HepG2 (cell line): ENCODE data around the gene SYNJ2. TPM values are rescaled to one million over a fixed set of nuclear protein-coding genes. Genes with fewer than 3 reads are reported as not detected.

ENCODE experiments used
- AGO1 ChIP-seq: fragments of 200-400 bp; formaldehyde crosslinking; IDR thresholded peaks from 2 replicates; pipeline ENCODE4 v1.6.1; 2017; ENCODE audit warnings: mild to moderate bottlenecking, low read depth, low read length, moderate library complexity; ENCODE audit not compliant: poor library complexity, severe bottlenecking
- CCDC6 ChIP-seq: sonication (generic); formaldehyde crosslinking; IDR thresholded peaks from 2 replicates; pipeline ENCODE4 v1.8.1; 2022; ENCODE audit warnings: mild to moderate bottlenecking, missing genetic modification reagents, moderate library complexity
- CREM ChIP-seq, 2 experiments: sonication (generic) in 1 of 2; formaldehyde crosslinking in 1 of 2; IDR thresholded peaks; 2 replicates each; pipeline versions ENCODE4 v1.4.0 to v1.6.1; 2016 to 2020; ENCODE audit warnings: antibody characterized with exemption in 1 of 2, mild to moderate bottlenecking in 1 of 2, missing genetic modification reagents in 1 of 2
- HNRNPH1 ChIP-seq: fragments of 200-400 bp; formaldehyde crosslinking; optimal IDR thresholded peaks from 2 replicates; pipeline ENCODE3; 2017; ENCODE audit warnings: mild to moderate bottlenecking, low read depth, low read length
- MYNN ChIP-seq: sonication (generic); formaldehyde crosslinking; IDR thresholded peaks from 2 replicates; pipeline ENCODE4 v1.4.0; 2020; ENCODE audit warnings: mild to moderate bottlenecking, low read depth, missing genetic modification reagents
- NFATC3 ChIP-seq: sonication (generic); formaldehyde crosslinking; IDR thresholded peaks from 2 replicates; pipeline ENCODE4 v1.5.1; 2020; ENCODE audit warnings: mild to moderate bottlenecking, missing genetic modification reagents
- PAX8 ChIP-seq: sonication (generic); formaldehyde crosslinking; IDR thresholded peaks from 2 replicates; pipeline ENCODE4 v1.8.0; 2022; ENCODE audit warnings: mild to moderate bottlenecking, missing genetic modification reagents, borderline replicate concordance
- ZBTB20 ChIP-seq: sonication (generic); formaldehyde crosslinking; IDR thresholded peaks from 2 replicates; pipeline ENCODE4 v1.8.1; 2023; ENCODE audit warnings: missing genetic modification reagents, low read depth, mild to moderate bottlenecking, borderline replicate concordance
- ZBTB3 ChIP-seq: sonication (generic); formaldehyde crosslinking; IDR thresholded peaks from 2 replicates; pipeline ENCODE4 v1.4.0; 2020; ENCODE audit warnings: low read depth, mild to moderate bottlenecking, moderate library complexity, missing genetic modification reagents, borderline replicate concordance
- ZNF263 ChIP-seq: sonication (generic); formaldehyde crosslinking; IDR thresholded peaks from 2 replicates; pipeline ENCODE4 v1.4.0; 2020; ENCODE audit warnings: missing genetic modification reagents
- ZNF296 ChIP-seq: sonication (generic); formaldehyde crosslinking; conservative IDR thresholded peaks from 2 replicates; pipeline ENCODE4 v1.5.0; 2020; ENCODE audit warnings: mild to moderate bottlenecking, missing genetic modification reagents
- ZNF33A ChIP-seq: sonication (generic); formaldehyde crosslinking; IDR thresholded peaks from 2 replicates; pipeline ENCODE4 v1.5.1; 2020; ENCODE audit warnings: missing genetic modification reagents, mild to moderate bottlenecking, moderate library complexity, borderline replicate concordance
- ZNF569 ChIP-seq: sonication (generic); formaldehyde crosslinking; IDR thresholded peaks from 2 replicates; pipeline ENCODE4 v1.5.0; 2020; ENCODE audit warnings: mild to moderate bottlenecking, missing genetic modification reagents, moderate library complexity, borderline replicate concordance
- ZNF577 ChIP-seq: sonication (generic); formaldehyde crosslinking; IDR thresholded peaks from 2 replicates; pipeline ENCODE4 v1.4.0; 2020; ENCODE audit warnings: mild to moderate bottlenecking, low read depth, missing genetic modification reagents, borderline replicate concordance
- ZNF619 ChIP-seq: sonication (generic); formaldehyde crosslinking; IDR thresholded peaks from 2 replicates; pipeline ENCODE4 v1.4.0; 2020; ENCODE audit warnings: mild to moderate bottlenecking, missing genetic modification reagents
- ZNF780A ChIP-seq: sonication (generic); formaldehyde crosslinking; IDR thresholded peaks from 2 replicates; pipeline ENCODE4 v1.8.0; 2022; ENCODE audit warnings: mild to moderate bottlenecking, missing genetic modification reagents, moderate library complexity
- ZNF83 ChIP-seq: sonication (generic); formaldehyde crosslinking; IDR thresholded peaks from 2 replicates; pipeline ENCODE4 v1.4.0; 2020; ENCODE audit warnings: missing genetic modification reagents, mild to moderate bottlenecking, borderline replicate concordance
- polyA plus RNA-seq, 8 experiments: library from polyadenylated mRNA; depleted of rRNA in 3 of 8; stranded (reverse) in 7 of 8; unstranded in 1 of 8; fragments of >200 nt; fragmentation: Illumina TruSeq in 4 of 8; extraction: Trizol in 4 of 8; gene quantifications; 2 replicates each; pipeline versions ENCODE4 v1.2.1 to v1.2.3, GENCODE V29; 2011 to 2016; ENCODE audit warnings: low read depth in 4 of 8, missing spikeins in 1 of 8, mixed read lengths in 1 of 8; ENCODE audit not compliant: insufficient read depth in 1 of 8
- total RNA-seq, 5 experiments: library from RNA; depleted of rRNA; stranded (reverse); fragments of >200 nt; fragmentation: Illumina TruSeq; extraction: Trizol; gene quantifications; 2 replicates each; pipeline ENCODE4 v1.2.3, GENCODE V29; 2016; ENCODE audit warnings: low read depth in 1 of 5
- TF ChIP-seq, protein P1 (sequence below): IDR thresholded peaks from 2 replicates; pipeline ENCODE4 v1.6.1; 2018; ENCODE audit warnings: missing genetic modification reagents, mild to moderate bottlenecking, missing compliant biosample characterization
- TF ChIP-seq, protein P2 (sequence below): sonication (generic); formaldehyde crosslinking; IDR thresholded peaks from 2 replicates; pipeline ENCODE4 v1.4.0; 2020; ENCODE audit warnings: low read depth, missing genetic modification reagents

SYNJ2 gene
- total and polyA plus RNA-seq, 2 of the 13 experiments (the other 11 are each of a cell fraction or from before 2014, with no cell fraction given), result 39.1 to 57.6 TPM

DNA sequence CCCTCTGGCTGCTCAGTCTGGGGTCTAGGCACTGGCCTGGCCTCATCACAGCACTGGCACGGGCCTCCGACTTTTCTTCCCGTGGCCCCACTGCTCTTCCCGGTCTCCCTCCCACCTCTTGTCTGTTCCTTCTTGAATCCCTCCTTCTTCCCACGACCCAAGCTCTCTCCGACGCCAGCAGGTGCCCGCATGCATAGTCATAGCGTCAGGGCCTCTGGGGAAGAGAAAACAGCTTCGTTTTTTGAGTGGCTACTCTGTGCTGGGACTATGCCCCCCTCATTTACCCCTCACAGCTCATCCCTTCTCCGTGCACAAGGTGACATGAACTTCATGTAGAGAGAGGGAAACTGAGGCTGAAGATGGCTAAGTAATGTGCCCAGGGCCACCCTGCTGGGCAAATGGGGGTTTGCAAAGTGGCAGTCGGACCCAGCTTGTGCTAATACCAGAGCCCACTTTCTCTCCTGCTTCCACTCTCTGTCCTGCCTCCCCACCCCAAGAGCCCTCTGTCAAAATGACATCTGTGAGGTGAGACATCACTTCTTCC lies 59.2 kb downstream of the SYNJ2 start (continued):
- TF ChIP-seq, protein P1, sequence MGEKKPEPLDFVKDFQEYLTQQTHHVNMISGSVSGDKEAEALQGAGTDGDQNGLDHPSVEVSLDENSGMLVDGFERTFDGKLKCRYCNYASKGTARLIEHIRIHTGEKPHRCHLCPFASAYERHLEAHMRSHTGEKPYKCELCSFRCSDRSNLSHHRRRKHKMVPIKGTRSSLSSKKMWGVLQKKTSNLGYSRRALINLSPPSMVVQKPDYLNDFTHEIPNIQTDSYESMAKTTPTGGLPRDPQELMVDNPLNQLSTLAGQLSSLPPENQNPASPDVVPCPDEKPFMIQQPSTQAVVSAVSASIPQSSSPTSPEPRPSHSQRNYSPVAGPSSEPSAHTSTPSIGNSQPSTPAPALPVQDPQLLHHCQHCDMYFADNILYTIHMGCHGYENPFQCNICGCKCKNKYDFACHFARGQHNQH, result no peak
- TF ChIP-seq HNRNPH1 (no peak), NFATC3 (CRISPR knock-in tag) (no peak), ZBTB20 (CRISPR knock-in tag) (peak; percentile 62; the same call in 1 of the 2 replicates), ZNF619 (CRISPR knock-in tag) (no peak), MYNN (CRISPR knock-in tag) (no peak), PAX8 (CRISPR knock-in tag) (0 out of 2 replicates have a peak, but pooled peaks have one; percentile 46), ZBTB3 (no peak), ZNF577 (CRISPR knock-in tag) (no peak), ZNF780A (CRISPR knock-in tag) (no peak), ZNF263 (CRISPR knock-in tag) (no peak), ZNF33A (CRISPR knock-in tag) (no peak), ZNF83 (no peak), CCDC6 (CRISPR knock-in tag) (no peak), ZNF569 (CRISPR knock-in tag) (no peak), AGO1 (no peak), ZNF296 (CRISPR knock-in tag) (no peak), CREM (IDR thresholded peaks at IDR 0.05) (no peak), CREM (CRISPR knock-in tag; IDR thresholded peaks at IDR 0.05) (no peak)
- TF ChIP-seq, protein P2, sequence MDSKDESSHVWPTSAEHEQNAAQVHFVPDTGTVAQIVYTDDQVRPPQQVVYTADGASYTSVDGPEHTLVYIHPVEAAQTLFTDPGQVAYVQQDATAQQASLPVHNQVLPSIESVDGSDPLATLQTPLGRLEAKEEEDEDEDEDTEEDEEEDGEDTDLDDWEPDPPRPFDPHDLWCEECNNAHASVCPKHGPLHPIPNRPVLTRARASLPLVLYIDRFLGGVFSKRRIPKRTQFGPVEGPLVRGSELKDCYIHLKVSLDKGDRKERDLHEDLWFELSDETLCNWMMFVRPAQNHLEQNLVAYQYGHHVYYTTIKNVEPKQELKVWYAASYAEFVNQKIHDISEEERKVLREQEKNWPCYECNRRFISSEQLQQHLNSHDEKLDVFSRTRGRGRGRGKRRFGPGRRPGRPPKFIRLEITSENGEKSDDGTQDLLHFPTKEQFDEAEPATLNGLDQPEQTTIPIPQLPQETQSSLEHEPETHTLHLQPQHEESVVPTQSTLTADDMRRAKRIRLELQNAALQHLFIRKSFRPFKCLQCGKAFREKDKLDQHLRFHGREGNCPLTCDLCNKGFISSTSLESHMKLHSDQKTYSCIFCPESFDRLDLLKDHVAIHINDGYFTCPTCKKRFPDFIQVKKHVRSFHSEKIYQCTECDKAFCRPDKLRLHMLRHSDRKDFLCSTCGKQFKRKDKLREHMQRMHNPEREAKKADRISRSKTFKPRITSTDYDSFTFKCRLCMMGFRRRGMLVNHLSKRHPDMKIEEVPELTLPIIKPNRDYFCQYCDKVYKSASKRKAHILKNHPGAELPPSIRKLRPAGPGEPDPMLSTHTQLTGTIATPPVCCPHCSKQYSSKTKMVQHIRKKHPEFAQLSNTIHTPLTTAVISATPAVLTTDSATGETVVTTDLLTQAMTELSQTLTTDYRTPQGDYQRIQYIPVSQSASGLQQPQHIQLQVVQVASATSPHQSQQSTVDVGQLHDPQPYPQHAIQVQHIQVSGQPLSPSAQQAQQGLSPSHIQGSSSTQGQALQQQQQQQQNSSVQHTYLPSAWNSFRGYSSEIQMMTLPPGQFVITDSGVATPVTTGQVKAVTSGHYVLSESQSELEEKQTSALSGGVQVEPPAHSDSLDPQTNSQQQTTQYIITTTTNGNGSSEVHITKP, result 0 out of 2 replicates have a peak, but pooled peaks have one; percentile 17
